Fibroblast of villous mesenchyme (primary cell): ENCODE data around the gene DHPS. TPM values are rescaled to one million over a fixed set of nuclear protein-coding genes. Genes with fewer than 3 reads are reported as not detected.

Source experiments
- DNase-seq: peaks from one replicate; pipeline ENCODE4 v3.0.0-alpha.2; 2010; ENCODE audit warnings: low read depth
- H3K4me3 ChIP-seq: 2 replicates; pipeline ENCODE4 v1.5.1; 2011; ENCODE audit warnings: low read depth, mild to moderate bottlenecking, low read length
- CTCF ChIP-seq: IDR thresholded peaks from 2 replicates; pipeline ENCODE4 v1.5.1; 2012; ENCODE audit warnings: low read depth, mild to moderate bottlenecking, low read length; ENCODE audit not compliant: insufficient read depth
- total RNA-seq: library from RNA; depleted of rRNA; stranded (reverse); fragments of >200 nt; gene quantifications from 2 replicates; pipeline ENCODE4 v1.2.3, GENCODE V29; 2012

Gene DHPS
- total RNA-seq, 1 donor = 50.1 TPM

GRCh38 chr19:12723381-12723640, 41.6 kb upstream of the DHPS start:
- peak overlapping the region; percentile 76 for H3K4me3 ChIP-seq
- no peak for DNase-seq
- no peak for TF ChIP-seq CTCF

GRCh38 chr19:12722566-12723380, 41.1 kb upstream of the DHPS start:
- DNase-seq = peak; percentile 99
- H3K4me3 ChIP-seq = peak overlapping the region; percentile 76
- no peak for TF ChIP-seq CTCF

GRCh38 chr19:12721656-12722565, 40.2 kb upstream of the DHPS start:
- peak; percentile 84 for DNase-seq
- no peak for TF ChIP-seq CTCF
- peak overlapping the region; percentile 76 for H3K4me3 ChIP-seq

GRCh38 chr19:12720851-12721655, 39.4 kb upstream of the DHPS start:
- H3K4me3 ChIP-seq = peak overlapping the region; percentile 76
- TF ChIP-seq CTCF = no peak
- DNase-seq = peak; percentile 28

- H3K4me3 ChIP-seq = peak overlapping the region; percentile 76
- DNase-seq = no peak
- TF ChIP-seq CTCF = no peak
Observed at GRCh38 chr19:12720296-12720695, 38.6 kb upstream of the DHPS start.

GRCh38 chr19:12715929-12716328, 34.2 kb upstream of the DHPS start:
- no peak for TF ChIP-seq CTCF
- DNase-seq = no peak
- H3K4me3 ChIP-seq = no peak overlapping the region
